Measurements from ENCODE around the gene OR8B12.

OR8B12 gene, protein sequence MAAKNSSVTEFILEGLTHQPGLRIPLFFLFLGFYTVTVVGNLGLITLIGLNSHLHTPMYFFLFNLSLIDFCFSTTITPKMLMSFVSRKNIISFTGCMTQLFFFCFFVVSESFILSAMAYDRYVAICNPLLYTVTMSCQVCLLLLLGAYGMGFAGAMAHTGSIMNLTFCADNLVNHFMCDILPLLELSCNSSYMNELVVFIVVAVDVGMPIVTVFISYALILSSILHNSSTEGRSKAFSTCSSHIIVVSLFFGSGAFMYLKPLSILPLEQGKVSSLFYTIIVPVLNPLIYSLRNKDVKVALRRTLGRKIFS

DNA sequence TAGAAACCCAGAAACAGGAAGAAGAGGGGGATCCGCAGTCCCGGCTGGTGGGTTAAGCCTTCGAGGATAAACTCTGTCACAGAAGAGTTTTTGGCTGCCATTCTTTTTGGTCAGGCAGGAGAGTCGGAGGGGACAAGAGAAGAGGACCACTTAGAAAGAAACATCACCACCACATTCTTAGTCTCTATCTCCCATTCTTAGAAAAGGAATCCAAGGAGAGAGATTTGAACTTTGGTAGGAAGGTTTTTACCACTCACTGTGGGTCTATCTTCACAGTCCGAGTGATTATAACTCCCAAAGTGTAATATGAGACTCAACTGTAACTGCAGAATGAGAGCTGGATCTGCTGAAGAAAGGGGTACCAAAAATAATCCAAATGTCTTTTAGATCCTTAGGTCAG, at the start of gene OR8B12:
OR8B12 (minus strand) TSS at position 101 of the 400 bp plus-strand sequence; CDS start at position 101, 0 bp downstream.
- no peak for DNase-seq (ENCODE audit: low read depth)

DNA sequence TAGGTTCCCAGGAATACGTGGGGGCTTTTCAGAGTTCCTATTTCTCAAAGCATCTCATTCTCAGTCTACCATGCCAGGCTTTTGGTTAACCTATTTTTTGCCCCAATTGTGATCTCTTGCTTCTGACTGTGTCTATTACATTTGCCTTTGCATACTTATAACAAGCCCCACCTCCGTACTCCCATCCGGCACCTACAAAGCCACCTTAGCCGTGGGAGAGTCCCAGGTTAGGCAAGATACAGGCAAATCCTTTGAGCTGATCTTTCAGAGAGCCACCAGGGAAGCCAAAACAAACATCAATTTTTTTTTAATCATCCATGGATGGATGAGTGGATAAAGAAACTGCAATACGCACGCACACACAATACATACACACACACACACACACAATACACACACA, 49.2 kb upstream of the OR8B12 start:
- no peak for DNase-seq (ENCODE audit: low read depth)

DNA sequence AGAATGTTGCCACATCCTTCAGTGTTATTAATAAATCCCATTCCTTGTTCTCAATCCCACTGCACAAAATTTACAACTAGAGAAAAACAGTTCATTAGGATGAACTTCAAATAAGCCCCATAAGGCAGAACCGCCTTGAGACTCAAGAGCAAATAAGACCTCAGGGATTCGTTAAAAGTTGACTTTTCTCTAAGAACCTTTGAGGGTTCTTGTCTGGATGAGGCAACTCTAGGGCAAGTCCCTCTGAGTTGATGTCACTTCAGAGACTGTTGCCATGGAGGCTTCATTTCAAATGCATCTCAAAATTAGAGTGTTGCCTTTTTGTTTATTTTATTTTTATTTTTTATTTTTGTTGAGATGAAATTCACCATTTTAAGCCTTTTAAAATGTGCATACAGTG, 48.0 kb upstream of the OR8B12 start:
- DNase-seq (ENCODE audit: low read depth): no peak

DNA sequence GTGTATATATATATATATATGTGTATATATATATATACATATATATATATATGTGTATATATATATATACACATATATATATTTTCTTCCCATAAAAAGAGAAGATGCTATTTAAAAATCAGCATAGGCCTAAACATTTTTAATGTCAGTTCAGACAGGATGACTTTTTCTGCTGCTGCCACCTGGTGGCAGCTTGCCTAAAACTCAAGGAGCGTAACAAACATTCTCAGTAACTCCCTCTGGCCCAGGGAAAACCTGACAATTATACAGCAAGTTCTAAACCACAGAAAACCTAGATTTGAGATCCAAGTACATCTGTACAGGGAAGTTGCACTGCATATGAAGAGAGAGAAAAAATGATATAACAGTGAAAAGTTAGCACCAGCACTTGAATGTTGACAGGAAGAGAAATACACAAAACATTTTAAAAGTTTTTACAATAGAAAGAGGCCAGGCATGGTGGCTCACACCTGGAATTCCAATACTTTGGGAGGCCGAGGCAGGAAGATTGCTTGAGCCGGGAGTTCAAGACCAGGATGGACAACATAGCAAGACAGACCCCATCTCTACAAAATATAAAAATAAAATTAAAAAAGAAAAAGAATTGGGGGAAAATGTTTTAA, 42.9 kb upstream of the OR8B12 start:
- peak; percentile 24 for DNase-seq (ENCODE audit: low read depth)

DNA sequence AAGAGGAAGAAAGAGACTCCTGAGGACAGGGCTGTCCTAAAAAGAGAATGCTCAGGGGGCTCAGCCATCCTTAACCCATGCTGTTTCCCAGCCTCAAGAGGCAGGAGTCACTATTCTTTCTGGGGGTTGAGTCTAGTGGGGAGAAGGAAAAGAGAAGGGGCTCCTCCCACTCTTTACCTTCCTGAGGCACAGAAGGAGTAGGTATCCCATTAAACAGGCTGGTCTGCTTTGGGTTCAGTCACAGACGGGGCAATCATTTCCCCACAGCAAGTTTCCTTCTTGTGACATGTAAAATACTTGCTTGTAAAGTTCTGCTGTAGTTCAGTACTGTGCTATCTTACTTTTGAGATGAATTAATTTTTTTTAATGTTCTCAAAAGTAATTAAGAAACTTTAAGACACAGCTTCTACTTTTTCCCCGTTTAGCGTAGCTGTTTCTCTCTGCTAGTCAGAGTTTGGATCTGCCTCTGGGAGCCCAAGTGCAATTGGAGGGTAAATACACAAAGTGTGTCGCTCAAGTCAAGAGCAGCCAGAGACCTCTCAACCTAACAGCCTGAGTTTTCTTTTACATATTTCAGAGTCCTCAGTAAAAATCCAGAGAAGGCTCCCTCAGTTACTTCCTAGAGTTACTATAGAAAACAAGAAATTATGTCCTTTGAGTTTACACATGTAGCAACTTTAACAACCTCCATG, 41.4 kb upstream of the OR8B12 start:
- no peak for DNase-seq (ENCODE audit: low read depth)

DNA sequence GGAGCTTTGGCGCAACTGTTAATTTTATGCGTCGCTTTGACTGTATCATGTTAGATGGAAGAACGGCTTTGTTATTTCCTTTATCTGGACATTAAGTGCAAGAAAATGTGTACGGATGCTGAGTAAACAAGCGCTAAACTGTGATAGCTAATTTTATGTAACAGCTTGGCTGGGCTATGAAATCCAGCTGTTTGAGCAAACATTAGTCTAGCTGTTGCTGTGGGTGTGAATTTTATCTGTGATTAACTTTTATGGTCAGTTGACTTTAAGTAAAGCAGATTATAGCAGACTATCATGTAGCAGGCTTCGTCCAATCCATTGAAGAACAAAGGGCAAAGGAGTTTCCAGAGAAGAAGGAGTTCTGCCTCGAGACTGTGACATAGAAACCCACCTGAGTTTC, 40.3 kb upstream of the OR8B12 start:
- no peak for DNase-seq (ENCODE audit: low read depth)

DNA sequence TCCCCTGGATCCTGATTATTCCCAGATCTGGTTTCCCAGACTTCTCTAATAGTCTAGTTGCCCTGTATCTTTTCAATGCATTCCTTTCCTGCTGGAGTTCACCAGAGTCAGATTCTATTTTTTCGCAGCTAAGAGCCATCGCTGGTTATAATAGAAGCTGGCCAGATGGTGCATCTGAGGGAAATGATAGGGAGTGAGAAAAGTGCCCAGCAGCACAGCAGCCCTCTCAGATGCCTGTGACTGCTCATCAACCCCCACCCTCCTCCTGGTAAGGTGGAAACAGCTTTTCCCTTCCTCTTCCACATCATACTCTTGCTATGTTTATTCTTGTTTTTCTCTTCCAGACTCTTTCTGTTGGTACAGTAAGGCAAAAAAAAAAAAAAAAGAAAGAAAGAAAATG, 39.1 kb upstream of the OR8B12 start:
- DNase-seq (ENCODE audit: low read depth): no peak

DNA sequence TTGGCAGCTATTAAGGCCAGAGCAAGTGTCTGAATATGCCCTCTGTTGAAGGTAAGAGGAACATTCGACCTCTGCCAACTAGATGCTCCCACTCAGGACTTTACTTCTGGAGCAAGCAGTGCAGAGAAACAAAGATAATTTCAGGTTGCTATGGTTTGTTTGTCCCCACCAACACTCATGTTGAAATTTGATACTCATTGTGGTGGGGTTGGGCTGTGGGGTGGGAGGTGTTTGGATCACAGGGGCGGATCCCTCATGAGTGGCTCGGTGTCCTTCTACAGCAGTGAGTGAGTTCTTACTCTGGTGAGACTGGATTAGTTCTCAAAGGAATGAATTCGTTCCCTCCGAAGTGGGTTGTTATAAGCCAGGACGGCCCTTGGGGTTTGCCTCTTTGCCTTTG, 38.4 kb upstream of the OR8B12 start:
- no peak for DNase-seq (ENCODE audit: low read depth)

DNA sequence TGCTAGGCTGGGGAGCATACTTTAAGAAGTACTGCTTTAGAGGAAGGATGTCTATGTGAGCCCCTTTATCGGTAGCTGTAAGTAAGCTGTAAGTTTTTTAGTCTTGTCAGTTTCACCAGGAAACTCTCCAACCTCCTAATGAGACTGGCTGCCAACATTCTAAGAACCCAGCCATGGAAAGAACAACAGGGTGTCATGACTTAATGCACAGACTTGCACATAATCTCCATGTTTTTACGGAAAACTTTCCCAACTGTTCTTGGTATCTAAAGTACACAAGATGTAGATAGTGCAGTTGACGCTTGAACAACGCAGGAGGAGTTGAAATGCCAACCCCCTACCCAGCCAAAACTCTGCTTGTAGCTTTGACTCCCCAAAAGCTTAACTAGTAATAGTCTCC, 35.3 kb upstream of the OR8B12 start:
- no peak for DNase-seq (ENCODE audit: low read depth)

DNA sequence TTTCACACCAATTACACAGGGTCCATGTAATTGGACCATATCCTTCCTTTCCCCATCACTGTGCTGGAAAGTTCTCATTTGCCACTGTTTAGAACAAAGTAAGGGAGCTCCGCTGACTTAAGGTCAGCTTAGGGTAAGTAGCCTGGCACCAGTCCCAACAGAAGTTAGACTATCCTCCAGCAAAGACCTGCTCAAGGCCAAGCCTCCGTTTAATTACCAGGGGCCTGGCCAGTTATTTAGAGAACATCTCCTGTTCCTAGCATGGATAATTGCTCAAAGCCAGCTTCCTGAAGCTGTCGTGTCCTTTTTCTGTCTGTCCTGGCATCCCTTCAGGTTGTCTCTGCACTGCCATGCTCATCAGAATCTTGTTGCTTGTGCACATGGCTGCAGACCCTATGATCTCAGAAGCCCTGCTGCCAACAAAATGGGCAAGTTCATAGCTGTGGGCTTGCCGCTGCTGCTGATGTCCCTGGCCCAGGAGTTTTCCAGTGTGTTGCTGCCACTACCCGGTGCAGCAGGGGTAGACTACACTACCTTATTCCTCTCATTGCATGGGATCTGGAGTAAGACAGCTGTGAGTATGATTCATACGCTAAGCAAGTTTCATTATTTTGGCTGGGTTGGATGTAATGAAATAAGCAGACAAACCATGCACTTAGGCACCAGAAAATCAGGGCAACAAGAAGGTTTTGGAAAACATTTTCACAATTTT, 34.4 kb upstream of the OR8B12 start:
- DNase-seq (ENCODE audit: low read depth): no peak

DNA sequence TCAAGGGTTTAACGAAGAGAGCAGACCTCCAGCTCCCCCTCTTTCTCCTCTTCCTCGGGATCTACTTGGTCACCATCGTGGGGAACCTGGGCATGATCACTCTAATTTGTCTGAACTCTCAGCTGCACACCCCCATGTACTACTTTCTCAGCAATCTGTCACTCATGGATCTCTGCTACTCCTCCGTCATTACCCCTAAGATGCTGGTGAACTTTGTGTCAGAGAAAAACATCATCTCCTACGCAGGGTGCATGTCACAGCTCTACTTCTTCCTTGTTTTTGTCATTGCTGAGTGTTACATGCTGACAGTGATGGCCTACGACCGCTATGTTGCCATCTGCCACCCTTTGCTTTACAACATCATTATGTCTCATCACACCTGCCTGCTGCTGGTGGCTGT, 26.7 kb upstream of the OR8B12 start:
- DNase-seq (ENCODE audit: low read depth): no peak

DNA sequence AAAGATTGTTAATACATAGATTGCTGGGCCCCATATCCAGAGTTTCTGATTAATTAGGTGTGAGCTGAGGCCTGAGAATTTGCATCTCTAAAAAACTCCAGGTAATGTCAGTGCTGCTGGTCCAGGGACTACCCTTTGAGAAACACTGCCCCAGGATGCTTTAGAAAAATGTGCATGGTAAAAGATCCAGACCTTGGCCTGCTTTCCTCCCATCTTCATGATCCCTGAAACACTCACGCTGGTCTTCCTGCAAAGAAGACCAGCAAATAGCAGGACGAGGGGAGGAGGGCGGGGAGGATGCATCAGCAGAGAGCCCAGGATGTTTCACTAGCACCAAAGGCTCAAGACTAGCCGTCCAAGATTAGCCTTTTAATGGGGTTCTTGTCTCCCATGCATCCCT, 26.2 kb upstream of the OR8B12 start, which contains the start of gene OR8A1:
OR8A1 (plus strand) TSS at position 301 of the 400 bp plus-strand sequence. CDS start 123 bp downstream, outside the sequence.
- no peak for DNase-seq (ENCODE audit: low read depth)

DNA sequence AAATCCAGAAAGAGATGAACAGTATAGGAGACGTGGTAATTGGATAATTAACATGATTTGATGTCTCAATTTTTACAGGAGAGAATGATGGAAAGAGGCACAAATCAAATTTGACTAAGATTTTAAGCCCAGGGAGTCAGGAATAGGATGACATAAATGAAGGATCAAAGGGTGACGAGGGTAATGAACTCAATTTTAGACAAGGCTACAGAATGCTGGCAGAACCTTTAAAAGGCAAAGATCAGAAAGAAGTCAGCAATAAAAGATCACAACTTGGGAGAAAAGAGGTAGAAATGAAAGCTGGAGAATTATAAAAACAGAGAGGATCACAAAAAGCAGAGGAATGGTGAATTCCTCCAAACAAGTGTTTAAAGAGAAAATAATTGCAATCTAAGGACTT, 13.4 kb upstream of the OR8B12 start:
- DNase-seq (ENCODE audit: low read depth): no peak

DNA sequence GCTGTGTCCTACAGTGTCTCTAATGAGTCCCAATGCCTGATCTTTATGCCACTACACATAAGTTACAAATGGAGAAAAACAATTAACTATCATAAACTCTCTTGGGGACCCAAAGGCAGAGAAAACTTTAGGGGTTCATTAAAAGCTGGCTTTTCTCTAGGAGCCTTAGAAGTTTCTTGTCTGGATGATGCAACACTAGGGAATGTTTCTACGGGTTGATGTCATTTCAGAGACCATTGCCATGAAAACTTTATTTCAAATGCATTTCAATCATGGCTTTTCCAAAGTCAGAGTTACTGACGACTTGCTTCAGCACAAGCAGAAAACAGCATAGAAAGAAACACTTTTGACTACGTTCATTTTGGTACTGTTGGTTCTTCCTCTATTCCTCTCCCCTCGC, 8.5 kb upstream of the OR8B12 start:
- DNase-seq (ENCODE audit: low read depth): no peak

DNA sequence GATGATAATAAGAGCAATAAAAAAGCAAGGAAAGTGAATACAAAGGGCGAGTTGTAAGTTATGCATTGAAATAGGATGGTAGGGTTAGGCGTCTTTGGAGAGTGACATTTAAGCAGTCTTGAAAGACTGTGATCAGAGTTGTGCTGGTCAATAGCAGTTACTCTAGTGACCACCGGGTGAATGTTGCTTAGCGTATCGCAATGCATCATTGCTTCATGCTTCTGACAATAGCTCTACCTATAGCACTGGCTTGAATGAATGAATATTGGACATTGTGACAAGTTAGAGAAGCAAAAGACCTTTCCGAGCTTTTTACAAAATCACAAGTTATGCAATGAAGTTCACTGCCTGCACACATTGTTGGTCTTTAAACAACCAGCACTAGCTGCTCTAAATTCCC, 7.7 kb upstream of the OR8B12 start:
- no peak for DNase-seq (ENCODE audit: low read depth)

DNA sequence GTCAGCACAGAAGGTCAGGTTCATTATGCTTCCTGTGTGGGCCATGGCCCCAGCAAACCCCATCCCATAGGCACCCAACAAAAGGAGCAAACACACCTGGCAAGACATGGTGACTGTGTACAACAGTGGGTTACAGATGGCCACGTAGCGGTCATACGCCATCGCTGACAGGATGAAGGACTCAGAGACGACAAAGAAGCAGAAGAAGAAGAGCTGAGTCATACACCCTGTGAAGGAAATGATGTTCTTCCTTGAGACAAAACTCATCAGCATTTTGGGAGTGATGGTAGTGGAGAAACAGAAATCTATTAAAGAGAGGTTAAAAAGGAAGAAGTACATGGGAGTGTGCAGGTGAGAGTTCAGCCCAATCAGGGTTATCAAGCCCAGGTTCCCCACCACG, 309 bp downstream of the OR8B12 start:
- no peak for DNase-seq (ENCODE audit: low read depth)

DNA sequence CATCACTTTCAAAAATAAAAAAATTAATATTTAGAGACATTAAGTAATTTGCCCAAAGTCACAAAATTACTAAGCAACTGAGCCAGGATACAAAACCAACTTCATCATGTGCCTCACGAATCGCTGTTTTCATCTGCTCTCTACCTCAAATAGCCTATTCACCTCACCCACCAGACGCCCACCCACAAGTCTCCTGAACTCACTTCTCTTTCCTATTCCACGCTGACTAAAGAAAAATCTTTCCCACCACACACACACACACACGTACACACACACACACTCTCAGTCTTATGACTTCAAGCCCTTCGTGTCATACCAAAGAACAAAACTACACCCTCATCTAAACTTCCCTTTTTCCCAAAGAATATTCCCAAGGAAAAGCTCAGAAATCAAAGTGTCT, 2.2 kb downstream of the OR8B12 start:
- no peak for DNase-seq (ENCODE audit: low read depth)

DNA sequence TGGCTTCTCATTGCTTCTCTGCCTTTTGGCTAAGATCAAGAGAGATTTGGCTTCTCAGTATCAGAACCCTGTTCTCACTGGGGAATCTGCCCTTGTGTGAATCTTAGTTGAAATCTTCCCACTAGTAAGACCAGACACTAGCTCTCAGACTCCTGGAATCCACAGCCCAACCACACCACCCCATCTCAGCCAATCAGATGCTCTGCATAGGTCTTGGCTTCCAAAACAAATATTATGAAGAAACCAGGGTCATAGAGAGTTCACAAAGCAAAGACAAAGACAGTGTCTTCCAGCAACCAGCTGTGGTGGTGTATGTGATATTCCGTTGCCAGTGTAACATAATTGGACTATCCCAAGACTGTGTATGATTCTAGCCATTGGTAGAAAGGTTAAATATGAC, 5.4 kb downstream of the OR8B12 start:
- DNase-seq (ENCODE audit: low read depth): no peak

DNA sequence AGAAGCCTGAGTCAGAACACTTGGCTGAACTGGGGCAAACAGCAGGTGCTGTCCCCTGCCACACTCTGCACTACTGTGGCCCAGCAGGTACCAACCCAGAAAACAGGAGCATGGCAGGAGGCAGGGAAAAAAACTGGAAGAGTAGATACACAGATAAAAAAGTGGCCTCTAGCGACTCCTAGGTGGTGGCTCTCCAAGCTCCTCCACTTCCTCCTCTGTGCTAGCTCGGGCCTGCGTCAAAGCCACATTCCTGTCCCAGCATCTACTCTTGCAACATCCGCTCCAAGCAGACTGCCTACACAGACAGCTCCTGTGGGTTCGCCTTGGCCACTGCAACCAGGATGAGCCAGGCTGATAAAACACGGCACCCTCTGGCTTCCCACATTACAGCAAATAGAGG, 6.9 kb downstream of the OR8B12 start:
- DNase-seq (ENCODE audit: low read depth): peak; percentile 46

DNA sequence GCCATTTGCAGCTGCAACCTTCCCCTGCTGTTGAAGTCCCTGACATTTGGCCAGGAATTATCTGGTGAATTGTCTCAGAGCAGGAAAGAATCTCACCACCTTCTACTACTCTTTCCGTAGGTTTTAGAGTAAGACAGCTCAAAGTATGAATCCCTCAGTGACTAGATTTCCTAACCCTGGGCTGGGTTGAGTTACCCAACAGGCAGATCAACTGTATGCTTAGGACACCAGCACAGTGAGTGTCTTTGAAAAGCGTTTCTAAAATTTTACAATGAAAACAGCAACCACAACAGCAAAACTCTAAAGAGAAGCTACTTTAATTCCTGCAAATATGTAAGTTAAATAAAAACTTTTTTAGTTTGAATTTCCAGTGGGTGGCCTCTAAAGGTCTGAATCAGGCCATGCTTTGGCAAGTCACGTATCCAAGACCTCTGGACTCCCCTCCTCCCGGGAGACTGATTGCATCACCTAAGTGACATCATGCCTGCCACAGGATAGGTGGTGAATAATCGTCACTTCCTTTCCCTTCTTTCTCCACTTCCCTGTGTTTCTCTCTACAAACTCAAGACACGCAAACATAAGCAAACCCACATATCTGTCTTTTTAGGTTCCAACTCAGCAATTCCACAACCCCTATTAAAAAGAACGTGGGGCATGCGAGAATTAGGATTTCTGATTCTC, 7.8 kb downstream of the OR8B12 start:
- no peak for DNase-seq (ENCODE audit: low read depth)

DNA sequence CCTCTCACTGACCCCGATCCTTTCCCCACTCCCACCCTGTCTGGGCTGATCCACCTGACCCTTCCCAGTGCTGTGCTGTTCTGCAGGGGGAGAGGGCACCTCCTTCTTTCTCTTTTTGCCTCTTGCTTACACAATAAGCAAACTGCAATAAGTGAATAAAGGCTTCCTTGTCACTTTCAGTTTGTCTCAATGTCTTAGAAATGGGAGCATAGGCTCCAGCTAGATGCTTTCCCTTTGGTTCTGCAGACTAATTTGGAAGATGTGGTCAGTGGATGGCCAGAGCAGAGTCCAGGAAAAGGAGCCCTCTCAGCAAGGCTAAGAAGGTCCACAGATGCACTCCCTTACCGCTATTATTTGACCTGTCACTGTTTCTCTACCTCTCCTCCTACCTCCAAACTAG, 9.4 kb downstream of the OR8B12 start:
- no peak for DNase-seq (ENCODE audit: low read depth)

DNA sequence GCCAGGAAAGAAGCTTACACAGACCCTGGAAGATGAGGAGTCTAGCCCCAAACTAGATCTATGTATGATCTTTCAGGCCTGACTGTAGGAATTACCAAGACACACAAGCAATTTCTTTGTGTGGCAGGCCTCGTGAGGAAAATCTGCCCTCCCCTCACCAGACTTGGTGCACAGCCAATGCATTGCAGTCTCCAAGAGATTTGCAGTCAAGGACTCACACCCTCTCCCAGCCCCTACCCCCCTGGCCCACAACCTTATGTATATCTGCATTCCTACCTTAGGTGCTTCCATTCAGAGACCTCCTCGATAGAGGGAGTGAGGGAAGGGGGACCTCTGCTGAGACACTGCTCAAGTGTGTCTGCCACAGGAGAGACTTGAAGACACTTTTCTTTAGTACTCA, 9.8 kb downstream of the OR8B12 start:
- no peak for DNase-seq (ENCODE audit: low read depth)
